Activated naive CD8-positive, alpha-beta T cell (primary cell): Measurements from ENCODE around the gene BPGM.

Source experiments
- H3K27ac Mint-ChIP-seq: one replicate; pipeline ENCODE4 v1.8.0; 2021; ENCODE audit warnings: mixed read lengths
- H3K27me3 Mint-ChIP-seq: one replicate; pipeline ENCODE4 v1.8.0; 2021; ENCODE audit warnings: mixed read lengths
- H3K36me3 Mint-ChIP-seq: one replicate; pipeline ENCODE4 v1.8.0; 2021; ENCODE audit warnings: mixed read lengths
- H3K4me1 Mint-ChIP-seq: one replicate; pipeline ENCODE4 v1.8.0; 2021; ENCODE audit warnings: low read depth, mixed read lengths
- H3K4me3 Mint-ChIP-seq: one replicate; pipeline ENCODE4 v1.8.0; 2021; ENCODE audit warnings: mild to moderate bottlenecking, mixed read lengths
- H3K9me3 Mint-ChIP-seq: one replicate; pipeline ENCODE4 v1.8.0; 2021; ENCODE audit warnings: low read depth, mixed read lengths

The BPGM gene

DNA sequence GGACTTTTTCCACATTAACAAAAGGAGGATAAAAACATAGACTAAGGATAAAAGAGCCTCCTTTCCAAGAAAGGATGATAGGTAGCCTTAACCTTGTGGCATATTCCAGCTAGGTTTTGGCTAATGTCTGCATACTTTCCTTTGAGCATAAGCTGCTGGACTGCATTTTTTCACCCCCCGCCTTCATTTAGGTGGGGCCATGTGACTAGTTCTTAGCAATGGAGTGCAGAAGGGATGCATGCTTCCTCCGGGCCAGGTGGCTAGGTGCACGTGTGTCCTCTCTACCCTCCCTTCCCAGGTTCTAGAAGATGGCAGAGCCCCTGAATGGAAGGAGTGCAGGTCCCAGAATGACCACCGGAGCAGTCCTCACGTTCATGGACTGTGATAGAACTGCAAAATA is 59.8 kb downstream of the BPGM start:
- Mint-ChIP-seq H3K27ac (no peak overlapping the region), H3K4me3 (no peak overlapping the region), H3K9me3 (no peaks in the 10 kb centered on the region), H3K36me3 (no peaks in the 10 kb centered on the region), H3K4me1 (peaks cover 14% of the 10 kb centered on the region), H3K27me3 (no peaks in the 10 kb centered on the region)

DNA sequence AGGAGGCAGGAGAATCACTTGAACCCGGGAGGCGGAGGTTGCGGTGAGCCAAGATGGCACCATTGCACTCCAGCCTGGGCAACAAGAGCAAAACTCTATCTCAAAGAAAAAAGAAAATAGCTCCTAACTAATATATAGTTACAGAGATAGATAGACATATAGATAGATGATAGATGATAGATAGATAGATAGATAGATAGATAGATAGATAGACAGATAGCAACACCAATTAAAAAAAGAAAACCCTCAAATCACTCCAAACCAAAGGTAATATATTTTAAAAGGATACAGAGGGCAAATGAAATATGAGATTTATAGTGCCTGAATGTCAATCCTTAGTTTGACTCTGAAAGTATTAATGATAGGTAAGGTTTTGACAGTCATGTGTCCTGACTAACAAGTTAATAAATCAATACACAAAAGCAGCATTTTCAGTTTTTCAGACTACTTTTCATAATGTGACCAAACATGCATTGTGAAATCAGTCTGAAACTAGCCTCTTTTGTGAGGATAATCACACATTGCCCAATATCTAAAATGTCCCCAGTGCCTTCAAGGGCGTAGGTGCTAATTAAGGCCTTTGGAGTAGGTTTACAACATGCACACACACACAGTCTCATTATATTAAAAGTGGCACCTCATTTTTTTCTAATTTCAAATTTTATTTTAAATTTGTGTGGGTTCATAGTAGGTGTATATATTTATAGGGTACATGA is 61.2 kb downstream of the BPGM start:
- H3K4me1 Mint-ChIP-seq, result peaks cover 21% of the 10 kb centered on the region
- no peaks in the 10 kb centered on the region for H3K9me3 Mint-ChIP-seq
- H3K27ac Mint-ChIP-seq, result no peak overlapping the region
- no peaks in the 10 kb centered on the region for H3K27me3 Mint-ChIP-seq
- H3K4me3 Mint-ChIP-seq, result no peak overlapping the region
- no peaks in the 10 kb centered on the region for H3K36me3 Mint-ChIP-seq

DNA sequence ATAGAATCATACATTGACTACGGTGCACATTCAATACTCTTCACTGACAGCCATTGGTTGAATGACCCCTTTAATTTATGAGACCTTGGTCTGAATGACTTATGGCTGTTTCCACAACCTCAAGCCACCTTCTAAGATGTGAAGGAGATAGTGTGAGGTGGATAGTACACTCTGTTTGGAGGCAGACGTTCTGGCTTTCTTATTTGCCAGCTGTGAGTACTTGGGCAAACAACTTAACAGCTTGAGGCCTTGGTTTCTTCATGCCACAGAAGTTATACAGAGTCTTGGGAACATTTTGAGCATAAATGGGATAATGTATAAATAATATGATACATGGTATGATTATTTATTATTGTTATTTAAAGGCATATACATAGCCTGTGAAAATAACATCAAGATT is 62.0 kb downstream of the BPGM start:
- H3K27me3 Mint-ChIP-seq, result no peaks in the 10 kb centered on the region
- no peaks in the 10 kb centered on the region for H3K9me3 Mint-ChIP-seq
- no peak overlapping the region for H3K4me3 Mint-ChIP-seq
- no peaks in the 10 kb centered on the region for H3K36me3 Mint-ChIP-seq
- no peak overlapping the region for H3K27ac Mint-ChIP-seq
- peaks cover 23% of the 10 kb centered on the region for H3K4me1 Mint-ChIP-seq

DNA sequence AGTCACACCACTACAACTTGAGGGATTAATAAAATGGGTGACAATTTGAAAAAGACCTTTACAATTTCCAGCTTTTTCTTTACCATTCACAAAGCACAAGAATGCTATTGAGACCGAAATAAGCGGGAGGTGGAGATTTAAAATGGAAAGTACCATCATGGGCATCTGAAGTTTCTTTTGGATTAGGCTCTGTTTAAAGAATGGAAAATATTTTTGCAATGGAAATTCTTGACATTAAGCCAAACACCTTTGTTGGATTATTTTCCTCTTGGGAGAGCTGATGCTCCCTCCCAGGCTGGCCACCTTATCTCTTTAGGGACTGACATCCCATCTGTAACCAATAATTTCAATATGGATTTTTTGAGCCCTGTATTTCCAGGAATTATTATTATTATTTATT is 62.5 kb downstream of the BPGM start:
- H3K36me3 Mint-ChIP-seq, result no peaks in the 10 kb centered on the region
- no peaks in the 10 kb centered on the region for H3K27me3 Mint-ChIP-seq
- H3K27ac Mint-ChIP-seq, result no peak overlapping the region
- no peak overlapping the region for H3K4me3 Mint-ChIP-seq
- H3K9me3 Mint-ChIP-seq, result no peaks in the 10 kb centered on the region
- peaks cover 23% of the 10 kb centered on the region for H3K4me1 Mint-ChIP-seq

DNA sequence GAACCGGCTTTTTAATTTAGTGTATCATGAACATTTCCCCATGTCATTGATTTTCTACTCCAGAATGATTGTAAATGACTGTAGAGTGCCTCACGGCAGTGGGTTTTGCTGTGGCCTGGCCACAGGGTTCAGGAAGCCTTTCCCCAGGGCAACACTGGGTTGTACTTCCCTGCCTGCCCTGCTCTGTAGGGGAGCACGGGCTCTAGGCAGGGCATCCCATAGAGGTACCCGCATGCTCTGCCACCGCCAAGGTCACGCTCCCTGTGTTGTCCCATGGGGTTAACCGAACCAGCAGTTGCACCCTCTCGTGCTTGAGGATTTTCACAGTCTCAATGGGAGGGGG is 63.8 kb downstream of the BPGM start:
- no peaks in the 10 kb centered on the region for H3K9me3 Mint-ChIP-seq
- peak overlapping the region; percentile 71 for H3K4me3 Mint-ChIP-seq
- no peaks in the 10 kb centered on the region for H3K27me3 Mint-ChIP-seq
- H3K4me1 Mint-ChIP-seq, result peaks cover 23% of the 10 kb centered on the region
- peak overlapping the region; percentile 91 for H3K27ac Mint-ChIP-seq
- no peaks in the 10 kb centered on the region for H3K36me3 Mint-ChIP-seq

DNA sequence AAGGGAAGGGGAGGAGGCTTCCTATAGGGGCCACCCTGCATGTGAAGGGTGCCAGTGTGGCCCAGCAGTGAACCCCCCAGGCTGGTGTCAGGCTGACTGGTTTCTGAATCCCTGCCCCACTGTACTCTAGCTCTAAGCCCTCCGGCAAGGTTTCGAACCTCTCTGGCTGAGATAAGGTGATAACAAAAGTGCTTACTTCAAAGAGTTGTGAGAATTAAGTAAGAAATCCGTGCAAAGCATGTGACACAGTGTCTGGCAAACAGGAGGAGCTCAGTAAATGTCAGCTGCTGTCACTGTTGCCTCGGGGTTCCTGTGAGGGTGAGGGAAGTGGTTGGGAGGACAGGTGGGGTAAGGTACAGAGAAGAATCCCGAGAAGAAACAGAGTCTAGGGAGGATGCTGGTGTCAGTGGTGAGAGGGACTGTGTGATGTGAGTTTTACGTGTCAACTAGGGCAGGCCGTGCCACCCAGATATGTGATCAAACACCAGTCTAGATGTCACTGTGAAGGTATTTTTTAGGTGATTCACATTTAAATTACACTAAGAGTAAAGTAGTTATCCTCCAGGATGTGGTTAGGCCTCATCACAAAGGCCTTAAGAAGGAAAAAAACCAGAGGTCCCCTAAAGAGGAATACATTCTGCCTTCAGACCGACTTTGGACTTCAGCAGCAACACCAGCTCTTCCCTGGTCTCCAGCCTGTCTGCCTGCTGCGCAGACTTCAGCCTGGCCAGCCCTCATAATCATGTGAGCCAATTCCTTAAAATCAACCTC is 64.4 kb downstream of the BPGM start:
- H3K27ac Mint-ChIP-seq, result peak overlapping the region; percentile 91
- no peaks in the 10 kb centered on the region for H3K27me3 Mint-ChIP-seq
- H3K9me3 Mint-ChIP-seq, result no peaks in the 10 kb centered on the region
- H3K36me3 Mint-ChIP-seq, result no peaks in the 10 kb centered on the region
- H3K4me1 Mint-ChIP-seq, result peaks cover 23% of the 10 kb centered on the region
- peak overlapping the region; percentile 71 for H3K4me3 Mint-ChIP-seq

DNA sequence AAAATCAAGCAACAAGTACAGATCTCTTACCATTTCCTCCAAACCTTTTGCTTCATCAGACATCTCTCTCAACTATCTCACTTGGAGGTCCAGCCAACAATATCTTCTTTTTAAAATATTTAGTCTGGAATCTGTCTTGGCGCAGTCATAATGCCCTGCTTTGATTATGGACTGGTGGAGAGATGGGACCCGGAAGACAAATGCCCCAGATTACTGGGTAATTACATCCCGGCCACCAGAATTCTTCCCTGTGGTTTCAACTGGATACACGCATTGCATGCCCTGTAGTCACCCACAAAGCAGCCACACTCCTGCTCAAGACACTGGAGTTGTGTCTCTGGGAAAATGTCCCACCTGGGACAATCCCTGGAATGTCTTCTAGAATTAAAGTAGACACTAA is 65.5 kb downstream of the BPGM start:
- Mint-ChIP-seq H3K4me3 (no peak overlapping the region), H3K36me3 (no peaks in the 10 kb centered on the region), H3K4me1 (peaks cover 23% of the 10 kb centered on the region), H3K27ac (no peak overlapping the region), H3K27me3 (no peaks in the 10 kb centered on the region), H3K9me3 (no peaks in the 10 kb centered on the region)

DNA sequence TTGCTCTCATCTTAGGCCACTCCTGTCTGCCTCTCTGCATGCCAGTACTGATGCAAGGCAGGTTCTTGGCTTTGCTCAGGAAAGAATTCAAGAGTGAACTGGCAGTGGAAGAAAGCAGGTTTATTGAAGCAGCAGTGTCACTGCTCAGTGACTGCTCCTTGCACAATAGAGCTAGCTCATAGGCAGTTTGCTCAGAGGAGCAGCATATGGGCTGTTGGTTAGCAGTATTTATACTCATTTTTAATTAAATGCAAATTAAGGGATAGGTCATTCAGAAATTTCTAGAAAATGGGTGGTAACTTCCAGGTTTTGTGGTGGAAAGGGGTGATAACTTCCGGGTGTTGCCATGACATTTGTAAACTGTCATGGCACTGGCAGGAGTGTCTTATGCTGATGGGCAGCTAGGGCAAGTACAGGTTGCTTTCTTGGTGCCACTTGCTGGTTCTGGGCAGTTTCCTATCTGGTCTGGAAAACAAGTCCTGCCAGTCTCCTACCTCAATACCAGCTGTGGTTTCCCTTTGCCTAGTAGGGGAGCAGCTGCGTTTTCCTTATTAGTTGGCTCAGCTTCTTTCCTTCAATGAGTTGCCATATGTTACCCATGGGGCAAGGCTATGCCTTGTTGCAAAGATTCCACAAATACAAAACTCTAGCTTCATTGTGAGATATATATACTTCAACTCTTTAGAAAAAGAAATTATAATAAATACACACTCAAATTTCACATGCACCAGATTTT is 68.0 kb downstream of the BPGM start:
- peaks cover 2% of the 10 kb centered on the region for H3K36me3 Mint-ChIP-seq
- peaks cover 23% of the 10 kb centered on the region for H3K4me1 Mint-ChIP-seq

DNA sequence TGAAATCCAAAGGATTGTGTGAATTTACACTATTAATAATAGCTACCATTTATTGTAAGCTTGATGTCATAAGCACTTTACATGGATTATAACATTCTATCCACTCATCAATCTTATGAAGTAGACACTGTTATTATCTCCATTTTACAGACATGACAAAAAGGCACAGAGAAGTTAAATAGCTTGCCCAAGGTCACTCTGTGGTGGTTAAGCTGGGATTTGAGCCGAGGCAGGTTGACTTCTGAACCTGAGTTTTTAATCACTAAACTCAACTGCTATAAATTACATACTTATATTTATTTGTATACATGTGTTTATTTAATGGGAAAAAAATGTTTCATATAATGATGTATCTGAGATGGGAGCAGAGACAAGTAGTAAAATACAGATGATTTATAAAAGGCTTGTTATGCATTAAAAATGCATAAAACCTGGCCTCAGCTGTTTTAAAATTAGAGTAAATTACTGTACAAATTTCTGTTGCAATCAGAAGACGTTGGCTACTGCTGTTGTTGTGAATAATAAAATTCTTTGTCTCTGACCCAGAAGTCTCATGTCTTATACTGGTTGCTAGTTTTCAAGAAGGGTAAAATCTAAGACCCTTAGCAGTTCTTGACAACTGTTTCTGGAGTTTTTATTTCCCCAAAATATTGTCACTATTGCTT is 71.7 kb downstream of the BPGM start:
- H3K27me3 Mint-ChIP-seq, result no peaks in the 10 kb centered on the region
- peaks cover 2% of the 10 kb centered on the region for H3K4me1 Mint-ChIP-seq
- peaks cover 2% of the 10 kb centered on the region for H3K36me3 Mint-ChIP-seq
- H3K9me3 Mint-ChIP-seq, result no peaks in the 10 kb centered on the region
- H3K27ac Mint-ChIP-seq, result no peak overlapping the region
- no peak overlapping the region for H3K4me3 Mint-ChIP-seq

More for the DNA sequence above, 68.0 kb downstream of the BPGM start:
- Mint-ChIP-seq H3K27me3 (no peaks in the 10 kb centered on the region), H3K27ac (no peak overlapping the region), H3K4me3 (no peak overlapping the region), H3K9me3 (no peaks in the 10 kb centered on the region)

DNA sequence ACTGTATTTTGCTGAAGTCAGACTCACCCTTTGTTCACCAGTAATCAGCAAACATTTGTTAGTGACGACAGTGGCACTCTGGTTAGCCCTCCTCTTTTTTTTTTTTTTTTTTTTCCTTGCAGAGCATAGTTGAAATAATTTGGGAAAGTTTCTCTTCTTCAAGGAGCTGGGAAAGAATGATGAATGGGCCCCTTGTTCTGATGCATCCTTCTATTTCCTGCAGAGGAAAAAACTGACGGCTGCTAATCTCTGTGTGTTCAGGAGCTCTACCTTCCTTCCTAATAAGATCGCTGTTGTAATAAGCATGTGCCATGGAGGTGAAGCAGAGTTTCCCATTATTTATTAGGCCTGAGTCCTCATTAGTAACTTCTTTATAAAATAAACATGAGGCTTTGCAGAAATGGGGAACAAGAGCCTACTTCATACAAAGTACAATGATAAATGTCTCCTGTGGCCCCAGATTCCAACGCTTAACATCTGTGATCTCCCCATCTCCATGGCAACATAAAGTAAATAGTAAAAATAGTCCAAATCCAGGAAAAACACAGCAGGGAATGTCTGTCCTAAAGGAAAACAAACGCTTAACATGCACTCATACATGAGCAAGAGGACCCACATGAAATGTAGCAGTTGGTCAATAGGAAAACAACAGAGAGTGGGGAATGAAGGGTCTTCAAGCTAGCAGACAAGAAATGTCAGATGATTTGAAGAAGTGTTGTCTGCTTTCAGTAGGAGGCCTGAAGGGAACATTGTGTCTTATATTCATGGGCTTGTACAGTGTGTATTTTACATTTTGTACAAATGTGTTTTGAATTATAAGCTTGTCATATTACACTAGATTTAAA is 73.7 kb downstream of the BPGM start:
- peaks cover 2% of the 10 kb centered on the region for H3K36me3 Mint-ChIP-seq
- H3K27me3 Mint-ChIP-seq, result no peaks in the 10 kb centered on the region
- no peak overlapping the region for H3K27ac Mint-ChIP-seq
- H3K4me1 Mint-ChIP-seq, result no peaks in the 10 kb centered on the region
- no peak overlapping the region for H3K4me3 Mint-ChIP-seq
- no peaks in the 10 kb centered on the region for H3K9me3 Mint-ChIP-seq

DNA sequence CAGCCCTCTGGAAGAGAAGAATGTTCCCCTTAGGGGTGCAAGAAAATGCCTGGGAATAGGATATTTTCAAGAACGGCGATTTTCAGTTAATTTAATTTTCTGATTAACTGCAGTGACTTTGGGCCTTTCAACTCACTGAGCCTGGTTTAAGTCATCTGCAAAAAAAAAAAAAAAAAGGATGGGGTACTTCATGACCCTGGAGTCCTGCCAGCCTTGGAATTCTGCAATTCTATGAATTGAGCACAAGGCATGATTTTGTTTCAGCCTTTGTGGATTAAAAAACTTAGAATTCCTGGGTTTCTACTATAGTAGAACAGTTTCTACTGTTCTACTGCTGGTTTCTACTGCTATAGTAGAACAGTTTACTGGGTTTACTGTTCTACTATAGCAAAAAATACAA is 74.5 kb downstream of the BPGM start:
- H3K4me1 Mint-ChIP-seq, result no peaks in the 10 kb centered on the region
- no peak overlapping the region for H3K4me3 Mint-ChIP-seq
- no peaks in the 10 kb centered on the region for H3K27me3 Mint-ChIP-seq
- no peak overlapping the region for H3K27ac Mint-ChIP-seq
- peaks cover 5% of the 10 kb centered on the region for H3K9me3 Mint-ChIP-seq
- peaks cover 5% of the 10 kb centered on the region for H3K36me3 Mint-ChIP-seq

DNA sequence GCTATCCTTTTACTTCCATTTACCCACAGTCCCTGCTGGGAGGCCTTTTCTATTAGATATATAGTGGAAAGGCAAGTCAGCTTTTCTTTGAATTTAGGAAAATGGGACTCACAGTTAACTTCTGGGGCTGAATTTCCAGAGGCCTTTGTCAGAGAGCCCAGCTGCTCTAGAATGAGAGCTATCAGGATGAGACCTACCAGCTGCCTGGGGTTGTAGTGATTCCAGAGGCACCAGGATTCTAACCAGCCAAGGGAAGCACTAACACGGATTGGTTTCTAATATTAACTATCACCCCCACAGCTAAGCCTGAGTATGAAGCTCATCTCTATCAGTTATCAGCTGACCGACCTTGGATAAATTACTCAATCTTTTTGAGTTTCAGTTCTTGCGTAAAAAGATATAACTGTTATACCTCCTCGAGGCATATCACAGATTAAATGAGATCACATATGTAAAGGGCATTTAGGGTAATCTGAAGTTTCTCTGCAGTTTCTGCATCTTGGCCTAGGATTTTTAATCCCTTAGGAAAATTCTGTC is 76.2 kb downstream of the BPGM start:
- Mint-ChIP-seq H3K36me3 (peaks cover 5% of the 10 kb centered on the region), H3K27ac (no peak overlapping the region)

DNA sequence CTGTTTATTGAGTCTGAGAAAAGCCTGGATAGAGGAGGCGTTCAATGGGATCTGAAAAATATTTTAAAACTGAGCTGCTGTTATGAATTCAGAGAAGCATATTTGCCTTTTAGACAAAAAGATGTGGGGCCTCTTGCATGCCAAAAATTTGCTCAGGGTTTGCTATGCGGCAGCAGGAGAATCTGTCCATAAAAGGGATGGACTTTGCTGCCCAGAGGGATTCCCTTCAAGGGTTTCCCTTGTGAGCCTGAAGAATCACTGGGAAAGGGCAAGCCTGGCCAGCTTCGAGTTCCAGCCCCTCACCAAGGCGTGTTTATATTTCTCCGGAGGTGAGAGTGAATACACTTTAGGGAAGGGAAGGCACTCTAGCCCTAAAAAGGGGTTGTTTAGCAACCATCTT is 77.2 kb downstream of the BPGM start:
- Mint-ChIP-seq H3K4me1 (no peaks in the 10 kb centered on the region), H3K4me3 (no peak overlapping the region), H3K9me3 (peaks cover 5% of the 10 kb centered on the region), H3K27ac (no peak overlapping the region), H3K36me3 (peaks cover 4% of the 10 kb centered on the region), H3K27me3 (no peaks in the 10 kb centered on the region)

More for the DNA sequence above, 76.2 kb downstream of the BPGM start:
- Mint-ChIP-seq H3K4me3 (no peak overlapping the region), H3K27me3 (no peaks in the 10 kb centered on the region), H3K9me3 (peaks cover 5% of the 10 kb centered on the region), H3K4me1 (no peaks in the 10 kb centered on the region)

DNA sequence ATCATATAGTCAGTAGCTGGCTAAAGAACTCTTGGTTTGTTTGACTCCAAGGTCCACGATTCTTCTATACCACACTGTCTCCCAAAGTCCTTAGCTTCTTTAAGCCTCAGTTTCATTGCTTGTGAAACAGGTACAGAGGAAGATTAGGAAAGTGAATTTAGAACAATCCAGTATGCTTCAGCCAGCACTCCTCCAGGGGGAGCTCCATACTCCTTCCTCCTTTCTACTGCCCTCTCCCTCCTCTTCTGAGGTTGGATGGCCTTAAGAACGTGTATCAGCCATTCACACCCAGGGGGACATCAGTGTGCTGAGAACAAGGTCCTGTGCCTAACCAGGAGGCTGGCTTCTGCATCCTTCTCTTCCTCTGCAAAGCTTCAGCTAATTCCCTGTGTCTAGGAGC is 78.0 kb downstream of the BPGM start:
- H3K4me3 Mint-ChIP-seq, result no peak overlapping the region
- no peaks in the 10 kb centered on the region for H3K4me1 Mint-ChIP-seq
- peaks cover 3% of the 10 kb centered on the region for H3K36me3 Mint-ChIP-seq
- no peak overlapping the region for H3K27ac Mint-ChIP-seq
- peaks cover 5% of the 10 kb centered on the region for H3K9me3 Mint-ChIP-seq
- H3K27me3 Mint-ChIP-seq, result no peaks in the 10 kb centered on the region
